ENCODE measurements around the gene DDX39B.

GRCh38 chr6:31557443-31558317, 15.9 kb upstream of the DDX39B start:
- TF ChIP-seq CTCF (conservative IDR thresholded peaks at IDR 0.05 in 1 of 2, IDR thresholded peaks at IDR 0.05 in 1 of 2; ENCODE audit: extremely low read depth in 1 of 2, insufficient read depth in 1 of 2, low read depth in 1 of 2, low read length in 2 of 2) (no peak), EZH2 (IDR thresholded peaks at IDR 0.05; ENCODE audit: borderline replicate concordance, low read length) (no peak)

Data from mammary epithelial cell (primary cell).